ENCODE data around the gene H2BW1. TPM values are rescaled to one million over a fixed set of nuclear protein-coding genes. Genes with fewer than 3 reads are reported as not detected.
"Not testable (repeated sequence)": the region's sequence is repeated elsewhere in the genome, so short reads cannot be mapped to it uniquely, and the experiment has no call there.

H2BW1 gene
- total and polyA plus RNA-seq, 9 donors: not detected

GRCh38 chrX:103999234-103999633 is 14.3 kb downstream of the H2BW1 start:
- TF ChIP-seq CTCF (IDR thresholded peaks at IDR 0.05) (no peak), EP300 (IDR thresholded peaks at IDR 0.05) (no peak), POLR2A (IDR thresholded peaks at IDR 0.05) (no peak)
- 49 to 54% (median 53%) methylated on average over 5 of the region's 5 CpGs for WGBS, 3 donors
- no peak overlapping the region for H3K4me3 ChIP-seq
- H3K36me3 ChIP-seq: no peaks in the 10 kb centered on the region
- intact Hi-C loops (cut with DNase I): no loop called here
- no peaks in the 10 kb centered on the region for H3K4me1 ChIP-seq (ENCODE audit: insufficient read depth)
- no peaks in the 10 kb centered on the region for H3K27me3 ChIP-seq
- no peak for DNase-seq
- H3K9me3 ChIP-seq: no peaks in the 10 kb centered on the region
- no peak overlapping the region for H3K27ac ChIP-seq

- H3K4me3 ChIP-seq; intact Hi-C loops (cut with DNase I); DNase-seq; H3K9me3 ChIP-seq; H3K27me3 ChIP-seq; H3K36me3 ChIP-seq; H3K27ac ChIP-seq; H3K4me1 ChIP-seq (ENCODE audit: insufficient read depth): not testable (repeated sequence)
- no CpG with 5 or more reads among the region's 13 CpGs for WGBS, 3 donors
These were observed 30.0 kb downstream of the H2BW1 start for GRCh38 chrX:103983508-103983907.

GRCh38 chrX:103962411-103963278 is 50.9 kb downstream of the H2BW1 start, which contains the start of gene TMSB15B:
TMSB15B (plus strand) TSS chrX:103962627.
- H3K27ac ChIP-seq; H3K36me3 ChIP-seq; intact Hi-C loops (cut with DNase I); H3K9me3 ChIP-seq; H3K4me1 ChIP-seq (ENCODE audit: insufficient read depth); H3K4me3 ChIP-seq; DNase-seq; H3K27me3 ChIP-seq: not testable (repeated sequence)
- WGBS, 3 donors: no CpG with 5 or more reads among the region's 55 CpGs

Other genes starting within 250 kb of the H2BW1 start
- gene PLP1, start 236.9 kb downstream of the H2BW1 start, total RNA-seq: 10 to 100 TPM in 1 of 7 donors, 1 to 10 TPM in 5, under 1 TPM in 1; 0.98 to 17.4 (median 5.5) TPM
- gene PLP1, start 236.9 kb downstream of the H2BW1 start, polyA plus RNA-seq: 10 to 100 TPM in 1 of 2 donors, 1 to 10 TPM in 1; 5.1 to 11.1 TPM
- gene RAB9B, start 181.5 kb downstream of the H2BW1 start, total RNA-seq: 10 to 100 TPM in 5 of 7 donors, 1 to 10 TPM in 2; 3.7 to 23.8 (median 12.6) TPM
- 10 to 100 TPM in 1 of 2 donors, 1 to 10 TPM in 1; 6.8 to 14.0 TPM for gene RAB9B, start 181.5 kb downstream of the H2BW1 start, polyA plus RNA-seq
- gene TMSB15B, start 51.1 kb downstream of the H2BW1 start, total RNA-seq: 10 to 100 TPM; 10.5 to 19.9 (median 14.3) TPM
- 10 to 100 TPM in 1 of 2 donors, 1 to 10 TPM in 1; 5.5 to 27.6 TPM for gene TMSB15B, start 51.1 kb downstream of the H2BW1 start, polyA plus RNA-seq
- gene H2BW2, start 26.2 kb upstream of the H2BW1 start, total RNA-seq: under 1 TPM in 1 of 7 donors, not detected in 6; 0.12 TPM
- gene H2BW2, start 26.2 kb upstream of the H2BW1 start, polyA plus RNA-seq: not detected
- gene TMSB15C, start 62.5 kb upstream of the H2BW1 start, total RNA-seq: 10 to 100 TPM in 2 of 7 donors, 1 to 10 TPM in 5; 3.6 to 14.9 (median 8.4) TPM
- gene TMSB15C, start 62.5 kb upstream of the H2BW1 start, polyA plus RNA-seq: 10 to 100 TPM in 1 of 2 donors, 1 to 10 TPM in 1; 7.0 to 11.3 TPM
- gene ZCCHC18, start 98.8 kb upstream of the H2BW1 start, total RNA-seq: 10 to 100 TPM in 2 of 7 donors, 1 to 10 TPM in 5; 2.5 to 16.5 (median 6.6) TPM
- gene ZCCHC18, start 98.8 kb upstream of the H2BW1 start, polyA plus RNA-seq: 1 to 10 TPM; 4.1 to 9.4 TPM
- 10 to 100 TPM in 6 of 7 donors, 1 to 10 TPM in 1; 7.8 to 15.1 (median 12.6) TPM for gene SLC25A53, start 143.3 kb upstream of the H2BW1 start, total RNA-seq
- gene SLC25A53, start 143.3 kb upstream of the H2BW1 start, polyA plus RNA-seq: 10 to 100 TPM in 1 of 2 donors, 1 to 10 TPM in 1; 8.4 to 15.0 TPM
- gene FAM199X, start 152.7 kb upstream of the H2BW1 start, total RNA-seq: 10 to 100 TPM; 17.2 to 25.8 (median 19.1) TPM
- gene FAM199X, start 152.7 kb upstream of the H2BW1 start, polyA plus RNA-seq: 10 to 100 TPM in 1 of 2 donors, 1 to 10 TPM in 1; 9.0 to 14.5 TPM
- gene ESX1, start 241.2 kb upstream of the H2BW1 start, total RNA-seq: not detected
- gene ESX1, start 241.2 kb upstream of the H2BW1 start, polyA plus RNA-seq: not detected